Esophagus squamous epithelium (tissue), 5 donors: Measurements from ENCODE around the gene NFE2L1. TPM values are rescaled to one million over a fixed set of nuclear protein-coding genes. Genes with fewer than 3 reads are reported as not detected.

ENCODE experiments used
- DNase-seq: peaks from one replicate; lab custom pipeline; 2025; lab: John Stamatoyannopoulos, UW
- H3K27ac ChIP-seq, 4 donors: fragments of 200-600 bp; sonication (generic); one replicate each; pipeline ENCODE4 v1.5.1; 2016 to 2019; ENCODE audit warnings: mild to moderate bottlenecking in 1 of 4
- H3K27me3 ChIP-seq, 4 donors: fragments of 200-600 bp; sonication (generic); 1 replicate in 3 of 4; 2 replicates in 1 of 4; pipeline versions ENCODE4 v1.5.1 to v1.6.0; 2017 to 2021; ENCODE audit warnings: antibody characterized with exemption in 1 of 4
- H3K36me3 ChIP-seq, 3 donors: fragments of 200-600 bp; sonication (generic); one replicate each; pipeline ENCODE4 v1.5.1; 2016 to 2019
- H3K4me1 ChIP-seq, 3 donors: fragments of 200-600 bp; sonication (generic); one replicate each; pipeline ENCODE4 v1.5.1; 2017 to 2019
- H3K4me3 ChIP-seq, 4 donors: fragments of 200-600 bp; sonication (generic); 1 replicate in 3 of 4; 2 replicates in 1 of 4; pipeline ENCODE4 v1.5.1; 2016 to 2019; ENCODE audit warnings: mild to moderate bottlenecking in 2 of 4, moderate library complexity in 1 of 4
- H3K9me3 ChIP-seq, 3 donors: fragments of 200-600 bp; sonication (generic); one replicate each; pipeline ENCODE4 v1.5.1; 2016 to 2019
- POLR2A ChIP-seq, 4 donors: fragments of 450-650 bp; IDR thresholded peaks; one replicate each; pipeline ENCODE4 v1.6.1; 2017; ENCODE audit warnings: antibody characterized with exemption in 4 of 4, mild to moderate bottlenecking in 4 of 4, moderate library complexity in 3 of 4
- WGBS, 2 donors: methylation state at CpG; one replicate each; pipeline ENCODE4 v1.1.5; 2018; 5-methylcytosine and 5-hydroxymethylcytosine counted together
- intact Hi-C: fragments of 100-400 bp; cut with DNase I; formaldehyde crosslinking; loops from one replicate; pipeline ENCODE4 v1.15.0; 2022
- total RNA-seq, 4 donors: library from RNA; depleted of rRNA; stranded (reverse); fragments of >200 nt; gene quantifications; one replicate each; pipeline ENCODE4 v1.1.0, GENCODE V29; 2016
- TF ChIP-seq, protein P1 (sequence below), 6 experiments: fragments of 450-650 bp in 4 of 6; fragments of 200-600 bp in 2 of 6; sonication (generic) in 2 of 6; IDR thresholded peaks; one replicate each; pipeline ENCODE4 v1.5.1; 2016 to 2019; ENCODE audit warnings: antibody characterized with exemption in 6 of 6, mild to moderate bottlenecking in 4 of 6, moderate library complexity in 4 of 6
- donor health status: DM: yes; HTN: yes; CAD: no.

The NFE2L1 gene
- total RNA-seq, 4 donors from 2014 or later: 41.6 to 103 (median 60.0) TPM

DNA sequence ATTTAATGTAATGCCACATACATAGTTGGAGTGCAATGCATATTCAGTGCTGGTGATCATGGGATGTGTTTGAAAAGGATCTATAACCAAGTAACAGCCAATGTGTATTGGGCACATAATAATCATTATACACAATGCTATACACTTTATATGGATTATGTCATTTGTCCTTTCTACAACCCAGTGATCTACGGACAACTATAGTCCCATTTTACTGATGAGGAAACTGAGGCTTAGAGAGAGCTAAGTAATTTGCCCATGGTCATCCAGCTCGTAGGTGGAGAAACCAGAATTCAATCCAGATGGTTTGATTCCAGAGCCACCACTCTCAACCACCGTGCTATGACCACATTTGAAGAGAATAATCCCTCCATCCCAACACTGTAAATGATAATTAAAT is 38.0 kb upstream of the NFE2L1 start:
- Histone ChIP-seq H3K4me3 (no peak overlapping the region), H3K27ac (no peak overlapping the region), H3K36me3 (no peaks in the 10 kb centered on the region), H3K4me1 (peaks cover 9 to 15% (median 10%) of the 10 kb centered on the region in 3 donors), H3K27me3 (peaks cover 0 to 99% (median 7%) of the 10 kb centered on the region in 4 donors), H3K9me3 (no peaks in the 10 kb centered on the region)
- intact Hi-C loops: loop anchor here (10.0 kb wide), 1 partner anchor 55 kb away; the partner anchor contains the start of gene PRR15L
- TF ChIP-seq POLR2A (IDR thresholded peaks at IDR 0.05): no peak
- WGBS, 2 donors: 81 to 84% methylated on average over 3 of the region's 3 CpGs
- no peak for DNase-seq

- Histone ChIP-seq H3K4me1 (peaks cover 9 to 15% (median 10%) of the 10 kb centered on the region in 3 donors), H3K36me3 (no peaks in the 10 kb centered on the region), H3K27me3 (peaks cover 0 to 91% (median 7%) of the 10 kb centered on the region in 4 donors), H3K27ac (no peak overlapping the region), H3K4me3 (peak overlapping the region in 3 of 4 donors; percentile 19 to 58 (median 38)), H3K9me3 (no peaks in the 10 kb centered on the region)
- intact Hi-C loops: loop anchor here (10.0 kb wide), 1 partner anchor 57 kb away; the partner anchor contains the start of gene PRR15L
- DNase-seq: no peak
- TF ChIP-seq, protein P1, sequence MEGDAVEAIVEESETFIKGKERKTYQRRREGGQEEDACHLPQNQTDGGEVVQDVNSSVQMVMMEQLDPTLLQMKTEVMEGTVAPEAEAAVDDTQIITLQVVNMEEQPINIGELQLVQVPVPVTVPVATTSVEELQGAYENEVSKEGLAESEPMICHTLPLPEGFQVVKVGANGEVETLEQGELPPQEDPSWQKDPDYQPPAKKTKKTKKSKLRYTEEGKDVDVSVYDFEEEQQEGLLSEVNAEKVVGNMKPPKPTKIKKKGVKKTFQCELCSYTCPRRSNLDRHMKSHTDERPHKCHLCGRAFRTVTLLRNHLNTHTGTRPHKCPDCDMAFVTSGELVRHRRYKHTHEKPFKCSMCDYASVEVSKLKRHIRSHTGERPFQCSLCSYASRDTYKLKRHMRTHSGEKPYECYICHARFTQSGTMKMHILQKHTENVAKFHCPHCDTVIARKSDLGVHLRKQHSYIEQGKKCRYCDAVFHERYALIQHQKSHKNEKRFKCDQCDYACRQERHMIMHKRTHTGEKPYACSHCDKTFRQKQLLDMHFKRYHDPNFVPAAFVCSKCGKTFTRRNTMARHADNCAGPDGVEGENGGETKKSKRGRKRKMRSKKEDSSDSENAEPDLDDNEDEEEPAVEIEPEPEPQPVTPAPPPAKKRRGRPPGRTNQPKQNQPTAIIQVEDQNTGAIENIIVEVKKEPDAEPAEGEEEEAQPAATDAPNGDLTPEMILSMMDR (IDR thresholded peaks at IDR 0.05): peak in 3 of 6 experiments; percentile 8 to 28 (median 26)
- no peak for TF ChIP-seq POLR2A (IDR thresholded peaks at IDR 0.05)
- whole genome bisulfite sequencing, 2 donors: 10% methylated on average over 22 of the region's 23 CpGs
Observed at GRCh38 chr17:48011405-48012150, 36.6 kb upstream of the NFE2L1 start.

GRCh38 chr17:48012151-48012520 is 36.0 kb upstream of the NFE2L1 start:
- peaks cover 0 to 85% (median 7%) of the 10 kb centered on the region in 4 donors for H3K27me3 ChIP-seq
- peak overlapping the region in 3 of 4 donors; percentile 19 to 58 (median 38) for H3K4me3 ChIP-seq
- intact Hi-C loops: loop anchor here (10.0 kb wide), 1 partner anchor 57 kb away; the partner anchor contains the start of gene PRR15L
- peaks cover 9 to 15% (median 10%) of the 10 kb centered on the region in 3 donors for H3K4me1 ChIP-seq
- H3K9me3 ChIP-seq: no peaks in the 10 kb centered on the region
- no peak overlapping the region for H3K27ac ChIP-seq
- no peaks in the 10 kb centered on the region for H3K36me3 ChIP-seq
- TF ChIP-seq POLR2A (IDR thresholded peaks at IDR 0.05): no peak
- TF ChIP-seq, protein P1 (IDR thresholded peaks at IDR 0.05): no peak
- 0% methylated on average over 4 of the region's 34 CpGs for WGBS, 2 donors
- no peak for DNase-seq

DNA sequence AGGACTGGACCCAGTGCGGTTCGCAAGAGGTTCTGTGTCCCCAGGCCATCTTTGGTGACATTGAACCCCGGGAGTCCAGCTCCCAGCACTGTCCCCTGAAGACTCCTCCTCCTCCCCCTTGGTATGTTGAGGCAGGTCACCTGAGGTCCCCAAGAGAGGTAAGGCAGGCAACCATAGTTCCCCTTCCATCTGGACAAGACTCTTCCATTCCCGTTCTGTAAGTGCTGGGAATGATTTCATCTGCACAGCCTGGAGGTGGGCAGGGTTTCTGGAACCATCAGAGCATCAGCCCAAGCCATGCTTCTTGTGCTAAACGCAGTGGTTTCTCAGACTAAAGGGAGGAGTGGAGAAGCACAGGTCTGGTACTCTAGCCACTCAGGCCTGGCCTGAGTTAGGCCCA is 35.5 kb upstream of the NFE2L1 start:
- intact Hi-C loops: loop anchor here (10.0 kb wide), 1 partner anchor 58 kb away; the partner anchor contains the start of gene PRR15L
- no peak for DNase-seq
- H3K4me3 ChIP-seq: peak overlapping the region in 1 of 4 donors; percentile 58
- no peaks in the 10 kb centered on the region for H3K36me3 ChIP-seq
- peaks cover 9 to 15% (median 10%) of the 10 kb centered on the region in 3 donors for H3K4me1 ChIP-seq
- H3K27me3 ChIP-seq: peaks cover 0 to 80% (median 7%) of the 10 kb centered on the region in 4 donors
- H3K27ac ChIP-seq: no peak overlapping the region
- H3K9me3 ChIP-seq: no peaks in the 10 kb centered on the region
- WGBS, 2 donors: no CpG with 5 or more reads among the region's 5 CpGs
- TF ChIP-seq POLR2A (IDR thresholded peaks at IDR 0.05): no peak

DNA sequence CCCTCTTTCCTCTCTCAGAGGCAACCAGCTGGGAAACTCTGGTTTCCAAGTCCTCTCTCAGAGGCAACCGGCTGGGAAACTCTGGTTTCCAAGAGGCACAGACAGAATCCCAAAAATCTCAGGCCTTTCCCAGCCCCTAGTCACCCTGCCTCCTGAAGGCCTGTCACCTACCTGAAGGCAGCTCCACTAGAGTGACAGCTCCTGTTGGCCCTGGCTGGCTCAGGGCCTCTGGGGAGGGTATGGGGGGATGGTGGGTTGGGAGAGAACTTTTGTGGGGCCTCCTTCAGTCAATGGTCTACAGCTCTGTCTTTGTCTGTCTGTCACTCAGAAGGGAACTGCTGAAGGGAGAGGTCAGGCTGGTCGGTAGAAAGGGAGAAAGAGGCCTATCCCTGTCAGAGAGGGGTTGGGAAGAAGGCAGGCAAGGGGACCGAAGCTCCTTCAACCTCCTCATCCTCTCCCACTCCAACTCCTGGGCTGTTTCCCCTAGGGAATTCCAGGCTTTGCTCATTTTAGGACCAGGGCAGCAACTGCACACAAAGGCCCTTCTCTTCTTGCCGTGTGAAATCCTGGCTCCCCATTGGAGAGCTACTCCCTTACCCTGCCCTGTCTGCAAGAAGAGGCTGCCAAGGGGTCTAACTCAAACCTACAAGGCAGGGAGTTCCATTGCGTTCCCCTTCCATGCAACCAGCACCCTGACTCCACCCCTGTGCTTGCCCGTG is 34.1 kb upstream of the NFE2L1 start:
- WGBS, 2 donors: 76 to 82% methylated on average over 5 to 6 of the region's 6 CpGs
- peaks cover 0 to 73% (median 7%) of the 10 kb centered on the region in 4 donors for H3K27me3 ChIP-seq
- no peak for DNase-seq
- no peak for TF ChIP-seq POLR2A (IDR thresholded peaks at IDR 0.05)
- TF ChIP-seq, protein P1 (IDR thresholded peaks at IDR 0.05): no peak
- H3K9me3 ChIP-seq: no peaks in the 10 kb centered on the region
- H3K4me1 ChIP-seq: peaks cover 9 to 15% (median 10%) of the 10 kb centered on the region in 3 donors
- no peak overlapping the region for H3K27ac ChIP-seq
- intact Hi-C loops: loop anchor here (10.0 kb wide), 1 partner anchor 59 kb away; the partner anchor contains the start of gene PRR15L
- no peak overlapping the region for H3K4me3 ChIP-seq
- no peaks in the 10 kb centered on the region for H3K36me3 ChIP-seq
